MM.1S (cell line): ENCODE results near the gene NELFB.

Source experiments
- CTCF ChIP-seq: fragments of 300-600 bp; sonication (generic); IDR thresholded peaks from 2 replicates; pipeline ENCODE4 v1.5.1; 2016; ENCODE audit warnings: antibody characterized with exemption, low read length, mixed read lengths
- EZH2 ChIP-seq: fragments of 300-600 bp; sonication (generic); optimal IDR thresholded peaks from 2 replicates; pipeline ENCODE3; 2017; ENCODE audit warnings: low read depth, mild to moderate bottlenecking, antibody characterized with exemption, low read length, mixed read lengths
- EZH2phosphoT487 ChIP-seq: fragments of 300-600 bp; sonication (generic); IDR thresholded peaks from 2 replicates; pipeline ENCODE4 v1.6.1; 2018; ENCODE audit warnings: antibody characterized with exemption, low read length

GRCh38 chr9:137280474-137281344, 25.6 kb downstream of the NELFB start:
- TF ChIP-seq EZH2phosphoT487: no peak
- TF ChIP-seq CTCF: no peak
- no peak for TF ChIP-seq EZH2
